Aorta (tissue), 5 donors: ENCODE results near the gene MMP13. TPM values are rescaled to one million over a fixed set of nuclear protein-coding genes. Genes with fewer than 3 reads are reported as not detected.
"Not testable (repeated sequence)": the region's sequence is repeated elsewhere in the genome, so short reads cannot be mapped to it uniquely, and the experiment has no call there.

Experiments
- ATAC-seq: fragments of 200-7000 bp; cut with Tn5 transposase; one replicate; pipeline ENCODE4 v1.9.1; 2022; ENCODE audit warnings: moderate library complexity; ENCODE audit not compliant: low FRiP score
- DNase-seq, 2 donors: peaks; one replicate each; pipeline ENCODE4 v3.0.0-alpha.2; 2020
- H3K27ac ChIP-seq, 2 donors: one replicate each; pipeline ENCODE4 v1.5.1; 2013; ENCODE audit warnings: low read length in 2 of 2, mild to moderate bottlenecking in 2 of 2, moderate library complexity in 2 of 2, control low read depth in 1 of 2, inconsistent platforms in 1 of 2, low read depth in 1 of 2
- H3K27me3 ChIP-seq, 2 donors: one replicate each; pipeline ENCODE4 v1.6.1; 2013; ENCODE audit warnings: control low read depth in 1 of 2, low read length in 1 of 2, mild to moderate bottlenecking in 1 of 2, moderate library complexity in 1 of 2; ENCODE audit not compliant: insufficient read depth in 2 of 2, control insufficient read depth in 1 of 2
- H3K36me3 ChIP-seq, 2 donors: one replicate each; pipeline ENCODE4 v1.6.1; 2013; ENCODE audit warnings: control low read depth in 1 of 2, low read length in 1 of 2, mild to moderate bottlenecking in 1 of 2; ENCODE audit not compliant: insufficient read depth in 2 of 2, control insufficient read depth in 1 of 2
- H3K4me1 ChIP-seq, 2 donors: one replicate each; pipeline ENCODE4 v1.6.1; 2013; ENCODE audit warnings: low read length in 2 of 2, control low read depth in 1 of 2, mild to moderate bottlenecking in 1 of 2, moderate library complexity in 1 of 2; ENCODE audit not compliant: insufficient read depth in 2 of 2, control insufficient read depth in 1 of 2
- H3K4me3 ChIP-seq, 2 donors: one replicate each; pipeline ENCODE4 v1.5.1; 2013; ENCODE audit warnings: low read length in 2 of 2, control low read depth in 1 of 2, mild to moderate bottlenecking in 1 of 2
- H3K9me3 ChIP-seq: one replicate; pipeline ENCODE4 v1.6.1; 2013; ENCODE audit warnings: mild to moderate bottlenecking, low read length; ENCODE audit not compliant: control insufficient read depth
- WGBS, 2 donors: extraction: QIAGEN DNeasy Blood & Tissue Kit; methylation state at CpG; one replicate each; pipeline ENCODE4 v1.1.7; 2013; 5-methylcytosine and 5-hydroxymethylcytosine counted together
- intact Hi-C, 2 donors: fragments of 100-400 bp; cut with DNase I; formaldehyde crosslinking; loops; one replicate each; pipeline versions ENCODE4 v1.14.2 to v1.15.0; 2022
- polyA plus RNA-seq, 2 donors: library from polyadenylated mRNA; stranded (reverse); fragments of 200-250 nt; gene quantifications; one replicate each; pipeline ENCODE4 v1.2.3, GENCODE V29; 2013
- total RNA-seq, 2 donors: library from RNA; stranded (reverse); fragmentation: NEBNext Ultra II Directional; extraction: Animal tissue kit (Norgen Biotek cat#: 25700); gene quantifications; one replicate each; pipeline ENCODE4 v1.2.1, GENCODE V29; 2021
- donor health status: healthy with polysubstance abuse.
- donor health status: Bipolar disorder and iron deficiency.
- donor health status: DM: no; HTN: no; CAD: no.
- donor health status: DM: no; HTN: no; CAD: no.
- donor health status: DM: yes; HTN: yes; CAD: no.

The MMP13 gene
- total and polyA plus RNA-seq, 4 donors, result 0.05 TPM; not detected in 3

DNA sequence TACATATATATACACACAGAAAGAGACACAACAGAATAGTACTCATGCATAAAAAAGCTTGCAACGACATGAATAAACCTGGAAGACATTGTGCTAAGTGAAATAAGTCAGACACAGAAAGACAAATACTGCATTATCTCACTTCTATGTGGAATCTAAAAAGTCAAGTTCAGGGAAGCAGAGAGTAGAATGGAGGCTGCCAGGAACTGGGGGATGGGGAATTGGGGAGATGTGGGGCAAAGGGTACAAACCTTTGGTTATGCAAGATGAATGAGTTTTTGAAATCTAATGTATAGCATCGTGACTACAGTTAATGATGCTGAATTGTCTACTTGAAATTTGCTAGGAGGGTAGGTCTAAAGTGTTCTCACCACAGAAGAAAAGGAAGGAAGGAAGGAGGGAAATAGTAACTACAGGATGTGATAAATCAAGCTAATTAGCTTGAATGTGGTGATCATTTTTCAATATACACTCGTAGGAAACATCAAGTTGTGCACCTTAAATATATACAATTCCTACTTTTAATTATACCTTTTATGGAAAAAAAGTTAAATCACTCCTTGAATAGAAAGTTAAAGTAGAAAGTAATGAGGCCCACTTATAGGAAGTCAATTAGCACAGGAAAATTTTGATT, 33.8 kb downstream of the MMP13 start:
- Histone ChIP-seq H3K4me3 (no peak overlapping the region), H3K9me3 (no peaks in the 10 kb centered on the region), H3K36me3 (no peaks in the 10 kb centered on the region), H3K4me1 (no peaks in the 10 kb centered on the region), H3K27me3 (no peaks in the 10 kb centered on the region), H3K27ac (no peak overlapping the region)
- 60 to 68% methylated on average over 3 of the region's 3 CpGs for WGBS, 2 donors
- no peak for DNase-seq
- intact Hi-C loops, result no loop called here
- ATAC-seq, result no peak

DNA sequence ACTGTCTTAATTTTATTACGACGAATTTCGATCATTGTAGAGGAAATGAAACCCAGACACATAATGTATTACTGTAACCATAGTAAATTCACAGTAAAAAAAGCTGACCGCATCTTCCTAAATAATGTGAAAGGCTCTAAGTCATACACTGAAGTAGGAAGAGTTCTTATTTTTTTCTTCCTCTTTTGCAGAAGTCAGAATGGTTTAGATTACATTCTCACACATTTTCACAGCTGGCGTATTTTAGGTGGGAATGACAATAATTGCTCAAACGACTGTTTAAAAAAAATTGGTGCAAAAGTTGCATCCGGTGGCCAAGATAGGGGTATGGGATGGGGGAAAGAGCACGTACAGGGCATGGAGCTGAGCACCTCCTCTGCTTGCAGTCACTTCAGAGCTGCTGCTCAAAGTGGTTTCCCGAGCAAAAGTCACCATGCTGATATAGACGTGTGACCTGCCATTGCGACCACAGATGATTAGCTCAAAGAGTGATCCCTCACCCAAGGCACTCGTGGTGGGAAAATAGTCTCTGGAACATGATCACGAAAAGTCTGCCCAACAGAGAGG, 35.3 kb downstream of the MMP13 start:
- Histone ChIP-seq H3K4me3 (no peak overlapping the region), H3K27me3 (no peaks in the 10 kb centered on the region), H3K4me1 (no peaks in the 10 kb centered on the region), H3K9me3 (no peaks in the 10 kb centered on the region), H3K36me3 (no peaks in the 10 kb centered on the region), H3K27ac (no peak overlapping the region)
- 80 to 82% methylated on average over 13 of the region's 13 CpGs for WGBS, 2 donors
- intact Hi-C loops, result no loop called here
- ATAC-seq (no peak), DNase-seq (no peak)

DNA sequence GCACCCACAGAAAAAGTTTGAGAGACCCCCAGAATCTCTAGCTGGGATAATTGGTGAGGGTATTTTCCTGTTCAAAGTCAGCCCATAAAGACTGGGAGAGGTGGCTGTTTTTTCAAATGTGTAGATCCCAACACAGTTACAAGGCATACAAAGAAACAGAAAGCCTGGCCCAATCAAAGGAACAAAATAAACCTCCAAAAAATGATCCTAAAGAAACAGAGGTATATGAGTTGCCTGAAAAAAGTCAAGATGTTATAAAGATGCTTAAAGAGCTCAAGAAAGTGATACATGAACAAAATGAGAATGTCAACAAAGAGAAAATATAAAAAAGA, 40.5 kb downstream of the MMP13 start:
- H3K4me3 ChIP-seq, result no peak overlapping the region
- no peaks in the 10 kb centered on the region for H3K36me3 ChIP-seq
- intact Hi-C loops, result no loop called here
- H3K9me3 ChIP-seq, result no peaks in the 10 kb centered on the region
- ATAC-seq (no peak), DNase-seq (no peak)
- no peaks in the 10 kb centered on the region for H3K27me3 ChIP-seq
- H3K27ac ChIP-seq, result no peak overlapping the region
- H3K4me1 ChIP-seq, result no peaks in the 10 kb centered on the region

DNA sequence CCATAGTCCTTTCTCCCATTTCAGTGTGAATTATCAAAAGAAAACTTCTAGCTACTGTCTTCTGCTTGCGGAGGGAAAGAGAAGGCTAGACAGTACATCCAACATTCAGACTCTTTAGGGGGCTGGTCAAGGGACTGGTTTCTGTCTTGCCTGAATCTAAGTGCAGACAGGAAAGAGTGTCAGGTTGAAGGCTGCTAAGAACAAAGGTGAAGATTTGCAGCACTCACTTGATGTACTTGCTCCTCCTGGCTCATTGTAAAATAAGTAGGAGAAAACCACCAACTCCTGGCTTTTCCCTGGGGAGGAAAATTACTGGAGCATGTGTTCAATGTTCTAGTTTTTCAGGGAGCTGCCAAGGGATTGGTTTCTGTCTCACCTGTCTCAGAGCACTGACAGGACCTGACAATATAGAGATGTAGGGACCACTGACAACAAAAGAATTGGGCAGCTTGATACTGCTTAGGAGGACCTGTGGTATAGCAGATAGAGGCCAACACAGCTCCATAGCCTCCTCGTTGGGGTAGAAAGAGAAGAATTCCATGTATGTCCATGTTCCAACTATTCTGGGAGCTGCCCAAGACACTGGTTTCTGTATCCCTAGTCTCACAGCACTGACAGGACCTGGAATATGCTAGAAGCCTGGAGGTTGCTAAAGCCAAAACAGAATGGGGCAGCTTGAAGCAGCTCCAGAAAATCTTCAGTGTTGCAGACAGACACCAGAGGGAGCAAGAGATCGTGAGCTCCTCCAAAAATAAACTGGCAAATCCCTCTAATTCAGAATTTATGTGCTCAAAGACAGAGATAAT, 41.1 kb downstream of the MMP13 start:
- WGBS, 2 donors, result 29 to 32% methylated on average over 3 of the region's 3 CpGs
- Histone ChIP-seq H3K4me3 (no peak overlapping the region), H3K27me3 (no peaks in the 10 kb centered on the region), H3K4me1 (no peaks in the 10 kb centered on the region), H3K9me3 (no peaks in the 10 kb centered on the region), H3K36me3 (no peaks in the 10 kb centered on the region), H3K27ac (no peak overlapping the region)
- no peak for DNase-seq
- ATAC-seq, result no peak
- intact Hi-C loops, result no loop called here

DNA sequence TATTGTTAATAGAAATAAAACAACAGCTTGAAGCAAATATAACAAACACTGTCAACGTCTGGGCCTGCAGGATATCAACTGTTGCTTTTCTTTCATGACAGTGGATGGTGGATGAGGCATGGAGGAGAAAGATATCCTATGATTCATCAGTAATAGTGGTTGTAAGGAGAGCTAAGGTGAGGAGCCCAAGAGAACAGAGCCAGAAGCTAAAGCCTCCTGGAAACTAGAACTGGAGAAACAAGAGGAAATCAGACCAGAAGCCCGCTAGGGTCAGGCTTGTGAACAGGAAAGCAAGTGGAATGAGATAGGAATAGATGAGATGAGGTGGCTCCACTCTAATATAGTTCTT, 43.1 kb downstream of the MMP13 start:
- Histone ChIP-seq H3K4me1 (no peaks in the 10 kb centered on the region), H3K9me3 (no peaks in the 10 kb centered on the region), H3K27me3 (no peaks in the 10 kb centered on the region), H3K36me3 (no peaks in the 10 kb centered on the region), H3K4me3 (no peak overlapping the region), H3K27ac (no peak overlapping the region)
- ATAC-seq (no peak), DNase-seq (no peak)
- intact Hi-C loops, result no loop called here
- 73 to 75% methylated on average over 2 of the region's 2 CpGs for WGBS, 2 donors

DNA sequence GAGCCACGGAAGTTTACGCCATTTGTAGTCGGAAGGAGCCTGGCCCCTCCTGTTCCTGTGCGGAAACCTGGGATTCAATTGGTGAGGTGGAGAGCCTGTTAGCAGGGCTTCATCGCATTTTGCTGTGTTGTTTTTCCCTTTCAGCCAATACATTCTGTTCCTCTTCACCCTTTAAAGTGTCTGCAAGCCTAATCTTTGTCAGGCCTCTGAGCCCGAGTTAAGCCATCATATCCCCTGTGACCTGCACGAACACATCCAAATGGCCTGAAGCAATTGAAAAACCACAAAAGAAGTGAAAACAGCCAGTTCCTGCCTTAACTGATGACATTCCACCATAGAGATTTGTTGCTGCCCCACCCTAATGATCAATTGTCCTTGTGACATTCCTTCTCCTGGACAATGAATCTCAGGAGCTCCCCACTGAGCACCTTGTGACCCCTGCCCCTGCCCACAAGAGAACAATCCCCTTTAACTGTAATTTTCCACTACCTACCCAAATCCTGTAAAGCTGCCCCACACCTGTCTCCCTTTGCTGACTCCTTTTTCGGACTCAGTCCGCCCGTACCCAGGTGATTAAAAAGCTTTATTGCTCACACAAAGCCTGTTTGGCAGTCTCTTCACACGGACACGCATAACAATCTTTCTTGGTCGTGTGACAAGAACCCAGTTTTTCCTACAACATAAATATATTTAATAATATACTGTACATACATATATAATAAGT, 43.6 kb downstream of the MMP13 start:
- no peak for ATAC-seq
- DNase-seq, result no peak
- H3K36me3 ChIP-seq, result no peaks in the 10 kb centered on the region
- 88 to 91% methylated on average over 13 of the region's 13 CpGs for WGBS, 2 donors
- H3K27me3 ChIP-seq, result no peaks in the 10 kb centered on the region
- no peak overlapping the region for H3K27ac ChIP-seq
- intact Hi-C loops, result no loop called here
- no peaks in the 10 kb centered on the region for H3K9me3 ChIP-seq
- H3K4me1 ChIP-seq, result no peaks in the 10 kb centered on the region
- H3K4me3 ChIP-seq, result no peak overlapping the region

DNA sequence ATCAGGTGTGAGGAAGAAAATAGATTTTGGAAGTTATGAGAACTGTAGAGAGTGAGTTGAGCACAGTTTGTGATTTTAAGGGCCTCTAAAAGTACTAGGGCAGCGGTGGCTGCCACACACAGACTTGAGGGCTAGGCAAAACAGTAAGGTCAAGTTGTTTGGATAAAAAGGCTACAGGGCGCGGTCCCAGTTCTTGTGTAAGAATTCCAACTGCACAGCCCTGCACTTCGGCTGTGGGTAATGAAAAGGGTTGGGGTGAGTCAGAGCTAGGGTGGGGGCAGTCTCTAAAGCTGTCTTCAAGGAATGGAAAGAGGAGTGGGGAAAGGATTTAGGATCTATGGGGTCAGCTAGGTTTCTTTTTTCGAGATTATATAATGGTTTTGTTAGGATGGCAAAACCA, 49.7 kb downstream of the MMP13 start:
- H3K4me3 ChIP-seq, H3K27me3 ChIP-seq, intact Hi-C loops, DNase-seq, H3K36me3 ChIP-seq, H3K9me3 ChIP-seq, H3K27ac ChIP-seq, H3K4me1 ChIP-seq, ATAC-seq: not testable (repeated sequence)
- whole genome bisulfite sequencing, 2 donors, result 74 to 75% methylated on average over 5 of the region's 5 CpGs

DNA sequence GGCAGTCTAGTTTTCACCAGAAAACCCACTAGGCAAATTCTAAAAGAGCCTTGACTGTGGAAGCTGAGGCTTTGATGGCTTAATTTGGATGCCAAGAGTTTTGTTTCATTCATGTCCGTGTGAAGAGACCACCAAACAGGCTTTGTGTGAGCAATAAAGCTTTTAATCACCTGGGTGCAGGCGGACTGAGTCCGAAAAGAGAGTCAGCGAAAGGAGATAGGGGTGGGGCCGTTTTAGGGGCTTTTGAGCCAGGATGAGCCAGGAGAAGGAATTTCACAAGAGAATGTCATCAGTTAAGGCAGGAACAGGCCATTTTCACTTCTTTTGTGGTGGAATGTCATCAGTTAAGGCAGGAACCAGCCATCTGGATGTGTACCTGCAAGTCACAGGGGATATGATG, 51.6 kb downstream of the MMP13 start:
- H3K36me3 ChIP-seq, H3K9me3 ChIP-seq, H3K4me3 ChIP-seq, ATAC-seq, H3K4me1 ChIP-seq, intact Hi-C loops, DNase-seq, H3K27me3 ChIP-seq, H3K27ac ChIP-seq: not testable (repeated sequence)
- 65 to 73% methylated on average over 5 of the region's 5 CpGs for WGBS, 2 donors
